CD14-positive monocyte (primary cell): ENCODE data around the gene CLDN10. TPM values are rescaled to one million over a fixed set of nuclear protein-coding genes. Genes with fewer than 3 reads are reported as not detected.
A peak's percentile ranks its signal among the peaks of the same experiment; 100 is the strongest.

Source experiments
- DNase-seq, 3 donors: peaks; one replicate each; pipeline ENCODE4 v3.0.0-alpha.2; 2011 to 2022
- H2AFZ ChIP-seq: 2 replicates; pipeline ENCODE4 v1.6.0; 2012; ENCODE audit warnings: mild to moderate bottlenecking, low read depth, low read length, inconsistent platforms; ENCODE audit not compliant: insufficient read depth, poor library complexity, severe bottlenecking
- H3K27ac ChIP-seq, 2 donors: 1 replicate in 1 of 2; 2 replicates in 1 of 2; pipeline ENCODE4 v1.5.1; 2012 to 2013; ENCODE audit warnings: low read length in 2 of 2, control low read depth in 1 of 2, inconsistent platforms in 1 of 2, low read depth in 1 of 2, mild to moderate bottlenecking in 1 of 2
- H3K27me3 ChIP-seq, 2 donors: one replicate each; pipeline versions ENCODE4 v1.6.0 to v1.6.1; 2011 to 2013; ENCODE audit warnings: low read length in 2 of 2; ENCODE audit not compliant: control insufficient read depth in 2 of 2, insufficient read depth in 2 of 2
- H3K36me3 ChIP-seq, 2 donors: replicated peaks in 1 of 2; 1 replicate in 1 of 2; 2 replicates in 1 of 2; pipeline versions ENCODE4 v1.5.1 to v1.6.1; 2012 to 2013; ENCODE audit warnings: low read length in 2 of 2, control low read depth in 1 of 2, inconsistent platforms in 1 of 2, mild to moderate bottlenecking in 1 of 2; ENCODE audit not compliant: insufficient read depth in 2 of 2, control insufficient read depth in 1 of 2
- H3K4me1 ChIP-seq, 2 donors: 1 replicate in 1 of 2; 2 replicates in 1 of 2; pipeline versions ENCODE4 v1.5.1 to v1.6.1; 2012 to 2013; ENCODE audit warnings: low read length in 2 of 2, control low read depth in 1 of 2, inconsistent platforms in 1 of 2, mild to moderate bottlenecking in 1 of 2, moderate library complexity in 1 of 2; ENCODE audit not compliant: insufficient read depth in 2 of 2, control insufficient read depth in 1 of 2
- H3K4me2 ChIP-seq: replicated peaks from 2 replicates; pipeline ENCODE3; 2012; ENCODE audit warnings: low read length, moderate library complexity, mild to moderate bottlenecking; ENCODE audit not compliant: poor library complexity, severe bottlenecking; ENCODE audit errors: extremely low read depth
- H3K4me3 ChIP-seq, 3 experiments: fragments of 200-600 bp in 1 of 3; sonication (generic) in 1 of 3; replicated peaks in 1 of 3; 1 replicate in 2 of 3; 2 replicates in 1 of 3; pipeline ENCODE4 v1.5.1; 2011 to 2013; ENCODE audit warnings: low read length in 3 of 3, mild to moderate bottlenecking in 3 of 3, control low read depth in 2 of 3, low read depth in 2 of 3, inconsistent platforms in 1 of 3, moderate library complexity in 1 of 3
- H3K79me2 ChIP-seq: 2 replicates; pipeline ENCODE4 v1.6.0; 2012; ENCODE audit warnings: mild to moderate bottlenecking, control low read depth, inconsistent platforms, low read length, moderate library complexity; ENCODE audit not compliant: insufficient read depth
- H3K9ac ChIP-seq: 2 replicates; pipeline ENCODE4 v1.6.0; 2017; ENCODE audit warnings: low read length, mild to moderate bottlenecking; ENCODE audit not compliant: insufficient read depth, poor library complexity, severe bottlenecking
- H3K9me3 ChIP-seq, 2 donors: replicated peaks in 1 of 2; 1 replicate in 1 of 2; 2 replicates in 1 of 2; pipeline versions ENCODE4 v1.5.1 to v1.6.1; 2012 to 2013; ENCODE audit warnings: low read length in 2 of 2, control low read depth in 1 of 2; ENCODE audit not compliant: control insufficient read depth in 1 of 2, insufficient read depth in 1 of 2
- H4K20me1 ChIP-seq: 2 replicates; pipeline ENCODE4 v1.6.0; 2012; ENCODE audit warnings: mild to moderate bottlenecking, low read length, control low read depth, moderate library complexity; ENCODE audit not compliant: insufficient read depth
- H3K27ac Mint-ChIP-seq, 7 donors: one replicate each; pipeline ENCODE4 v1.8.0; 2020; ENCODE audit warnings: mild to moderate bottlenecking in 7 of 7, mixed read lengths in 7 of 7, moderate library complexity in 6 of 7, inconsistent platforms in 2 of 7
- H3K27me3 Mint-ChIP-seq, 3 donors: one replicate each; pipeline ENCODE4 v1.8.0; 2021 to 2022; ENCODE audit warnings: low read depth in 3 of 3, mild to moderate bottlenecking in 3 of 3, mixed read lengths in 3 of 3, moderate library complexity in 3 of 3, inconsistent platforms in 1 of 3
- H3K36me3 Mint-ChIP-seq, 2 donors: one replicate each; pipeline ENCODE4 v1.8.0; 2020; ENCODE audit warnings: mixed read lengths in 2 of 2, inconsistent platforms in 1 of 2, mild to moderate bottlenecking in 1 of 2
- H3K4me1 Mint-ChIP-seq: one replicate; pipeline ENCODE4 v1.8.0; 2020; ENCODE audit warnings: mild to moderate bottlenecking, mixed read lengths
- H3K4me3 Mint-ChIP-seq, 2 donors: one replicate each; pipeline ENCODE4 v1.8.0; 2020; ENCODE audit warnings: mild to moderate bottlenecking in 2 of 2, mixed read lengths in 2 of 2, moderate library complexity in 1 of 2
- H3K9me3 Mint-ChIP-seq, 7 donors: one replicate each; pipeline ENCODE4 v1.8.0; 2020 to 2022; ENCODE audit warnings: mixed read lengths in 7 of 7, mild to moderate bottlenecking in 6 of 7, moderate library complexity in 6 of 7, inconsistent platforms in 2 of 7
- WGBS: methylation state at CpG from one replicate; pipeline ENCODE4 v1.1.5; 2013; ENCODE audit warnings: missing lambda C conversion rate; ENCODE audit not compliant: insufficient coverage; 5-methylcytosine and 5-hydroxymethylcytosine counted together
- intact Hi-C, 2 donors: fragments of 100-400 bp; cut with micrococcal nuclease; formaldehyde crosslinking; loops; one replicate each; pipeline versions ENCODE4 v1.15.0 to v1.15.1; 2023
- polyA plus RNA-seq, 3 donors: library from polyadenylated mRNA; depleted of rRNA in 1 of 3; unstranded in 2 of 3; stranded (reverse) in 1 of 3; fragments of 300-500 nt in 2 of 3; fragments of >200 nt in 1 of 3; fragmentation: Illumina TruSeq in 2 of 3; gene quantifications; 1 replicate in 2 of 3; 2 replicates in 1 of 3; pipeline ENCODE4 v1.2.3, GENCODE V29; 2012 to 2021
- TF ChIP-seq, protein P1 (sequence below): fragments of 200-600 bp; IDR thresholded peaks from one replicate; pipeline ENCODE4 v1.8.0; 2022; ENCODE audit warnings: antibody characterized with exemption, mild to moderate bottlenecking

The CLDN10 gene
- polyA plus RNA-seq, 3 donors, result 0.35 TPM; not detected in 2

DNA sequence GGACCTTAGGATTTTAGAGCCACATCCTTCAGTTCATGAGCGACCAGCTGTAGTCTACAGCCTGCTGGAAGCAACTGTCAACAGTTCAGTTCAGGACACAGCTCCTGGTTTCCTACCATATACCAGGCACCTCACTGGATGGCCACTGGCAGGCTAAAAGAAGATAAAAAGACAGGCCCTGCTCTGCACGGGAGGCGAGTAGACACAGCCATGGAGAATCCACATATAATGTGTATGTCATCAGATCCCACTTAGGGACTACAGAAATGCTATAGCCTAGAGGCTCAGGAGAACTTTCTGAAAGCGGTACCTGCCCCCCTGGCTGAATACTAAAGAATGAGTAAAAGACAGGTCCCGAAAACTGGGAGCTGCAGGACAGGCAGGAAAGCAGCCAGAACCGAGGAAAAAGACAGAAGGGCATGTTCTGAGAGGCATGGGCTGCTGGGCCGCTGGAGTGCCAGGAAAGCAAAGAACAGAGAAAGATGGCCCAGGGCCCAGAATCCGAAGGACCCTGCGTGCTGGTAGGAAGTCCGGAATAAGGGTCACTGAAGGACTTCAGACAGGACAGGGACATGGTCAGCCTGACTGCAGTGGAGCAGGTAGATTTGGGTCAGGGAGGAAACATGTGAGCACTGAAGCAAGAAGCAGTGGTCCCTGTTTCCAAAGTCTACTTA lies 68.4 kb downstream of the CLDN10 start:
- Histone ChIP-seq H2AFZ (no peak overlapping the region), H3K27ac (no peak overlapping the region), H3K4me2 (no peak overlapping the region), H3K79me2 (no peaks in the 10 kb centered on the region), H3K36me3 (no peaks in the 10 kb centered on the region), H3K4me3 (no peak overlapping the region), H3K9me3 (no peaks in the 10 kb centered on the region), H3K9ac (no peak overlapping the region), H3K4me1 (peaks cover 10 to 11% of the 10 kb centered on the region in 2 donors), H4K20me1 (no peaks in the 10 kb centered on the region), H3K27me3 (no peaks in the 10 kb centered on the region)
- Mint-ChIP-seq H3K4me3 (no peak overlapping the region), H3K9me3 (peaks cover 3 to 6% (median 5%) of the 10 kb centered on the region in 7 donors), H3K36me3 (no peaks in the 10 kb centered on the region), H3K27ac (peak overlapping the region in 1 of 7 donors; percentile 50), H3K4me1 (peaks cover 14% of the 10 kb centered on the region), H3K27me3 (peaks cover 0 to 2% (median 0%) of the 10 kb centered on the region in 3 donors)
- TF ChIP-seq, protein P1, sequence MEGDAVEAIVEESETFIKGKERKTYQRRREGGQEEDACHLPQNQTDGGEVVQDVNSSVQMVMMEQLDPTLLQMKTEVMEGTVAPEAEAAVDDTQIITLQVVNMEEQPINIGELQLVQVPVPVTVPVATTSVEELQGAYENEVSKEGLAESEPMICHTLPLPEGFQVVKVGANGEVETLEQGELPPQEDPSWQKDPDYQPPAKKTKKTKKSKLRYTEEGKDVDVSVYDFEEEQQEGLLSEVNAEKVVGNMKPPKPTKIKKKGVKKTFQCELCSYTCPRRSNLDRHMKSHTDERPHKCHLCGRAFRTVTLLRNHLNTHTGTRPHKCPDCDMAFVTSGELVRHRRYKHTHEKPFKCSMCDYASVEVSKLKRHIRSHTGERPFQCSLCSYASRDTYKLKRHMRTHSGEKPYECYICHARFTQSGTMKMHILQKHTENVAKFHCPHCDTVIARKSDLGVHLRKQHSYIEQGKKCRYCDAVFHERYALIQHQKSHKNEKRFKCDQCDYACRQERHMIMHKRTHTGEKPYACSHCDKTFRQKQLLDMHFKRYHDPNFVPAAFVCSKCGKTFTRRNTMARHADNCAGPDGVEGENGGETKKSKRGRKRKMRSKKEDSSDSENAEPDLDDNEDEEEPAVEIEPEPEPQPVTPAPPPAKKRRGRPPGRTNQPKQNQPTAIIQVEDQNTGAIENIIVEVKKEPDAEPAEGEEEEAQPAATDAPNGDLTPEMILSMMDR, result no peak
- DNase-seq, result no peak
- intact Hi-C loops, result loop anchor here (5.0 kb wide), 1 partner anchor 211 kb away; no protein-coding TSS in a partner anchor
- WGBS, result 97% methylated on average over 8 of the region's 10 CpGs

DNA sequence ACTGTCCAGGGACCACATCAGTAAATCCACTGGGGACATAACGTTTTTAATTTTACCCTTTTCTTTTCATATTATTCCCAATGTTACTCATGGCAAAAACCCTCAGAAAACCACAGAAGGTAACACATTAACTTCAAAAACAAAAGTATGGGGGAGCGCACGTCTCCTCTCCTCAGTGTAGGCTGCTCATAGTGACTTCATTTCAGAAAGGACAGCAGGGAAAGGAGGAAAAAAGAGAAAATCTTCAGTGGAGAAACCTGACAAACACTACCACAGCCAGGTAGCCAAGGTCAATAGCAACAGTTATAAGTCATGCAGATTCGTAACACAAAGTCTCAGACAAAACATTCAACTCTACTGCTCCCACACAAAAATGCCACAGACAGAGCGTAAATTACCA lies 70.6 kb downstream of the CLDN10 start:
- Histone ChIP-seq H3K4me1 (peaks cover 10 to 11% of the 10 kb centered on the region in 2 donors), H3K4me2 (no peak overlapping the region), H3K27ac (no peak overlapping the region), H3K27me3 (no peaks in the 10 kb centered on the region), H3K4me3 (no peak overlapping the region), H3K36me3 (no peaks in the 10 kb centered on the region), H3K9me3 (no peaks in the 10 kb centered on the region), H3K9ac (no peak overlapping the region), H2AFZ (no peak overlapping the region), H3K79me2 (no peaks in the 10 kb centered on the region), H4K20me1 (no peaks in the 10 kb centered on the region)
- TF ChIP-seq, protein P1, result no peak
- 0% methylated on average over 1 of the region's 5 CpGs for WGBS
- Mint-ChIP-seq H3K36me3 (no peaks in the 10 kb centered on the region), H3K27ac (peak overlapping the region in 1 of 7 donors; percentile 3), H3K4me3 (no peak overlapping the region), H3K9me3 (peaks cover 2 to 6% (median 3%) of the 10 kb centered on the region in 7 donors), H3K27me3 (peaks cover 0 to 2% (median 0%) of the 10 kb centered on the region in 3 donors), H3K4me1 (peaks cover 14% of the 10 kb centered on the region)
- intact Hi-C loops, result loop anchor here (5.0 kb wide), 1 partner anchor 209 kb away; no protein-coding TSS in a partner anchor
- no peak for DNase-seq
